ENCODE data around the gene UNC13B.

The UNC13B gene

GRCh38 chr9:35272989-35273388 is 111.2 kb downstream of the UNC13B start:
- no peak for DNase-seq (ENCODE audit: low spot score)
- TF ChIP-seq CTCF (IDR thresholded peaks at IDR 0.05; ENCODE audit: extremely low read depth, missing control alignments): no peak

- no peak for TF ChIP-seq CTCF (IDR thresholded peaks at IDR 0.05; ENCODE audit: extremely low read depth, missing control alignments)
- no peak for DNase-seq (ENCODE audit: low spot score)
Observed at GRCh38 chr9:35273591-35273990, 111.8 kb downstream of the UNC13B start.

GRCh38 chr9:35274993-35275392 is 113.2 kb downstream of the UNC13B start:
- no peak for DNase-seq (ENCODE audit: low spot score)
- TF ChIP-seq CTCF (IDR thresholded peaks at IDR 0.05; ENCODE audit: extremely low read depth, missing control alignments): no peak

GRCh38 chr9:35277171-35277520 is 115.3 kb downstream of the UNC13B start:
- TF ChIP-seq CTCF (IDR thresholded peaks at IDR 0.05; ENCODE audit: extremely low read depth, missing control alignments): no peak
- no peak for DNase-seq (ENCODE audit: low spot score)

GRCh38 chr9:35277628-35278359 is 116.0 kb downstream of the UNC13B start:
- no peak for TF ChIP-seq CTCF (IDR thresholded peaks at IDR 0.05; ENCODE audit: extremely low read depth, missing control alignments)
- no peak for DNase-seq (ENCODE audit: low spot score)

- TF ChIP-seq CTCF (IDR thresholded peaks at IDR 0.05; ENCODE audit: extremely low read depth, missing control alignments): no peak
- DNase-seq (ENCODE audit: low spot score): no peak
Observed at GRCh38 chr9:35279946-35280345, 118.1 kb downstream of the UNC13B start.

GRCh38 chr9:35280399-35280798 is 118.6 kb downstream of the UNC13B start:
- TF ChIP-seq CTCF (IDR thresholded peaks at IDR 0.05; ENCODE audit: extremely low read depth, missing control alignments): no peak
- DNase-seq (ENCODE audit: low spot score): no peak

Measured in GM20000 (cell line).